Trophoblast cell (in vitro differentiated cells and primary cell): ENCODE data around the gene ZBTB20.

Experiments used
- DNase-seq, 2 donors: peaks; one replicate each; pipeline ENCODE4 v3.0.0-alpha.2; 2016
- H2AFZ ChIP-seq: 2 replicates; pipeline ENCODE4 v1.6.1; 2013; ENCODE audit warnings: low read length, moderate library complexity, mild to moderate bottlenecking; ENCODE audit not compliant: insufficient read depth, poor library complexity
- H2AK5ac ChIP-seq: 2 replicates; pipeline ENCODE4 v1.6.1; 2013; ENCODE audit warnings: mild to moderate bottlenecking, low read length
- H2BK120ac ChIP-seq: 2 replicates; pipeline ENCODE4 v1.6.1; 2013; ENCODE audit warnings: low read length, mild to moderate bottlenecking, moderate library complexity; ENCODE audit not compliant: insufficient read depth, poor library complexity
- H2BK12ac ChIP-seq: 2 replicates; pipeline ENCODE4 v1.6.1; 2013; ENCODE audit warnings: mild to moderate bottlenecking, low read length, moderate library complexity
- H2BK5ac ChIP-seq: 2 replicates; pipeline ENCODE4 v1.6.1; 2013; ENCODE audit warnings: low read length, low read depth, moderate library complexity, mild to moderate bottlenecking; ENCODE audit not compliant: poor library complexity
- H3K14ac ChIP-seq: 2 replicates; pipeline ENCODE4 v1.6.1; 2013; ENCODE audit warnings: mild to moderate bottlenecking, low read length
- H3K18ac ChIP-seq: 2 replicates; pipeline ENCODE4 v1.6.1; 2013; ENCODE audit warnings: mild to moderate bottlenecking, low read length
- H3K23ac ChIP-seq: 2 replicates; pipeline ENCODE4 v1.6.1; 2013; ENCODE audit warnings: low read length
- H3K27ac ChIP-seq: 2 replicates; pipeline ENCODE4 v1.5.1; 2013; ENCODE audit warnings: low read depth, mild to moderate bottlenecking, inconsistent platforms, low read length, moderate library complexity
- H3K27me3 ChIP-seq: 2 replicates; pipeline ENCODE4 v1.6.1; 2013; ENCODE audit warnings: inconsistent platforms, mild to moderate bottlenecking, low read length, moderate library complexity; ENCODE audit not compliant: insufficient read depth
- H3K36me3 ChIP-seq, 2 experiments: 1 replicate in 1 of 2; 2 replicates in 1 of 2; pipeline ENCODE4 v1.6.1; 2013; ENCODE audit warnings: low read length in 2 of 2, mild to moderate bottlenecking in 2 of 2, moderate library complexity in 1 of 2; ENCODE audit not compliant: insufficient read depth in 2 of 2, control insufficient read depth in 1 of 2
- H3K4ac ChIP-seq: 2 replicates; pipeline ENCODE4 v1.6.1; 2013; ENCODE audit warnings: low read depth, mild to moderate bottlenecking, low read length, moderate library complexity
- H3K4me1 ChIP-seq, 2 experiments: 1 replicate in 1 of 2; 2 replicates in 1 of 2; pipeline ENCODE4 v1.6.1; 2013; ENCODE audit warnings: low read length in 2 of 2, mild to moderate bottlenecking in 2 of 2, moderate library complexity in 1 of 2; ENCODE audit not compliant: insufficient read depth in 2 of 2, control insufficient read depth in 1 of 2
- H3K4me2 ChIP-seq: 2 replicates; pipeline ENCODE4 v1.6.1; 2013; ENCODE audit warnings: inconsistent platforms, mild to moderate bottlenecking, low read length, moderate library complexity
- H3K4me3 ChIP-seq: 2 replicates; pipeline ENCODE4 v1.5.1; 2013; ENCODE audit warnings: mild to moderate bottlenecking, low read depth, low read length, inconsistent platforms
- H3K79me1 ChIP-seq: one replicate; pipeline ENCODE4 v1.6.1; 2013; ENCODE audit warnings: low read length
- H3K79me2 ChIP-seq: 2 replicates; pipeline ENCODE4 v1.6.1; 2013; ENCODE audit warnings: low read length, mild to moderate bottlenecking; ENCODE audit not compliant: control insufficient read depth, insufficient read depth, poor library complexity
- H3K9ac ChIP-seq: 2 replicates; pipeline ENCODE4 v1.6.1; 2013; ENCODE audit warnings: mild to moderate bottlenecking, low read length
- H3K9me3 ChIP-seq: 2 replicates; pipeline ENCODE4 v1.6.1; 2013; ENCODE audit warnings: low read depth, mild to moderate bottlenecking, control low read depth, inconsistent platforms, low read length; ENCODE audit not compliant: insufficient read depth
- H4K12ac ChIP-seq: 2 replicates; pipeline ENCODE4 v1.6.1; 2013; ENCODE audit warnings: low read depth, mild to moderate bottlenecking, low read length, moderate library complexity
- H4K8ac ChIP-seq: 2 replicates; pipeline ENCODE4 v1.6.1; 2013; ENCODE audit warnings: low read depth, mild to moderate bottlenecking, low read length, moderate library complexity
- H4K91ac ChIP-seq: one replicate; pipeline ENCODE4 v1.6.1; 2013; ENCODE audit warnings: low read depth, mild to moderate bottlenecking, low read length, moderate library complexity
- WGBS: extraction: QIAGEN DNeasy Blood & Tissue Kit; methylation state at CpG from one replicate; pipeline ENCODE4 v1.1.7; 2013; ENCODE audit warnings: missing lambda C conversion rate; ENCODE audit not compliant: insufficient read length, insufficient coverage; ENCODE audit errors: extremely low coverage; 5-methylcytosine and 5-hydroxymethylcytosine counted together

ZBTB20 gene

GRCh38 chr3:114758831-114759699 is 388.0 kb downstream of the ZBTB20 start:
- Histone ChIP-seq H2BK5ac (no peak overlapping the region), H4K91ac (no peak overlapping the region), H3K14ac (no peak overlapping the region), H3K18ac (no peak overlapping the region), H3K27ac (no peak overlapping the region), H3K9me3 (no peaks in the 10 kb centered on the region), H3K36me3 (no peaks in the 10 kb centered on the region), H2BK120ac (no peak overlapping the region), H3K4me1 (no peaks in the 10 kb centered on the region), H3K79me2 (no peaks in the 10 kb centered on the region), H3K79me1 (no peaks in the 10 kb centered on the region), H4K8ac (no peak overlapping the region), H3K23ac (no peak overlapping the region), H3K4me2 (no peak overlapping the region), H2AK5ac (no peak overlapping the region), H3K27me3 (no peaks in the 10 kb centered on the region), H3K4ac (no peak overlapping the region), H2BK12ac (no peak overlapping the region), H2AFZ (no peak overlapping the region), H4K12ac (no peak overlapping the region), H3K4me3 (no peak overlapping the region), H3K9ac (no peak overlapping the region)
- no CpG with 5 or more reads among the region's 8 CpGs for WGBS
- DNase-seq, result no peak

DNA sequence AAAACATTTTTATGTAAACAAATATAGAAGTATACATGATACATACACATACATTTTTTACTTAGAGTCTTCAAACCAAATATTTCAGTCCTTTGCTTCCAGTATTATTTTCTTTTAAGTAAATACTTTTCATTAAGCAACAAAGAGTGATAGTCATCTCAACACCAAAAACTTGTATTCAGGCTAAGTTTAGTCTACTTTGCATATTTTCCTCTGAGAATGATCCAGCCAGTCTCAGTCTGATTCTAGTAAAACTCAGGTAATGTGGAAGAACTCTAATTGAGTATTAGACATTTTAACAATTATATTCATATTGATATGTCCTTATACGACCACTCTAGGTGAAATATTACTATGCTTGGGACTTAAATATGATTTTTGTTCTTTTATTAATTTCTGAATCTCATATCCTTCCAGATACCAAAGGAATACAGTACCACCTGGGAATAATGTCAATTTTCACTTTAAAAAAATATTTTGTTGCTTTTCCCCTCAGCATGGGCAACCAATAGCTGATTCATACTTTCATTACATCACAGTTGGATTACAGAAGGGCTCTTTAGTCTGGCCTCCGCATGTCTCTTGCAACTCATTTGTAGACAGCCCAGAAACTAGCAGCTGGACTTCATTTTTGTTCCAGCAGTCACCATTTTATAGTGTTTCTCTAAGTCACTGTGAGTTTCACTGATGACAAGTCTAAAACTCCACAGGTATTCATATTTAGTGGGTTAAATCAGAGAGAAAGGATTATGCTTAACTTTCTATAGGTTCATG is 390.4 kb downstream of the ZBTB20 start:
- Histone ChIP-seq H2AFZ (no peak overlapping the region), H2BK120ac (no peak overlapping the region), H3K4me3 (no peak overlapping the region), H2BK5ac (no peak overlapping the region), H3K4me1 (no peaks in the 10 kb centered on the region), H3K9me3 (no peaks in the 10 kb centered on the region), H2BK12ac (no peak overlapping the region), H2AK5ac (no peak overlapping the region), H3K14ac (no peak overlapping the region), H4K8ac (no peak overlapping the region), H3K4me2 (no peak overlapping the region), H4K91ac (no peak overlapping the region), H3K9ac (no peak overlapping the region), H4K12ac (no peak overlapping the region), H3K18ac (no peak overlapping the region), H3K79me1 (no peaks in the 10 kb centered on the region), H3K27me3 (no peaks in the 10 kb centered on the region), H3K27ac (no peak overlapping the region), H3K36me3 (no peaks in the 10 kb centered on the region), H3K79me2 (no peaks in the 10 kb centered on the region), H3K4ac (no peak overlapping the region), H3K23ac (no peak overlapping the region)
- no CpG with 5 or more reads among the region's 2 CpGs for WGBS
- DNase-seq, result peak; percentile 31 to 42

DNA sequence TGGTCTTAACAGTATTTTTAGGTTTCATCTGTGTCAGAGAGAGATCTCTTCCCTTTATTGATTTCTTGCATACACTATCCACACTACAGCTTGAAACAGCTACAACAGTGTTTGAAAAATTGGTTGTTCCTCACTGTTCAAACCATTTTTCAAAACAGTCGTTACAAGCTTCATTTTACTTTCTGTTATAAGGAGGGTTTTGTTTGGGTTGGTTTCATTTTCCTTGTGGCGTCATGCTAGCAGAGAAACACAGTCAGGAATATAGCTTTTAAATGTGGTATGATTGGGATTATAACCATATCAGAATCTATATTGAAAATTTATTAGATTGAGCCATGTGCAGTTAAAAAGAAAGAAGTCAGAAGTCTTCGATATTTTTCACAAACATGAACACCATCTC is 400.6 kb downstream of the ZBTB20 start:
- H3K27me3 ChIP-seq, result no peaks in the 10 kb centered on the region
- DNase-seq, result no peak
- H3K79me1 ChIP-seq, result no peaks in the 10 kb centered on the region
- no peak overlapping the region for H3K4ac ChIP-seq
- no peaks in the 10 kb centered on the region for H3K79me2 ChIP-seq
- no peaks in the 10 kb centered on the region for H3K36me3 ChIP-seq
- H3K4me2 ChIP-seq, result no peak overlapping the region
- no peak overlapping the region for H3K18ac ChIP-seq
- H3K4me3 ChIP-seq, result no peak overlapping the region
- no CpG with 5 or more reads among the region's 3 CpGs for WGBS
- H3K4me1 ChIP-seq, result no peaks in the 10 kb centered on the region
- H3K23ac ChIP-seq, result no peak overlapping the region
- no peak overlapping the region for H2BK12ac ChIP-seq
- H3K9ac ChIP-seq, result no peak overlapping the region
- no peak overlapping the region for H4K91ac ChIP-seq
- H2BK5ac ChIP-seq, result no peak overlapping the region
- no peak overlapping the region for H2BK120ac ChIP-seq
- H4K12ac ChIP-seq, result no peak overlapping the region
- H2AK5ac ChIP-seq, result no peak overlapping the region
- H3K9me3 ChIP-seq, result no peaks in the 10 kb centered on the region
- no peak overlapping the region for H3K14ac ChIP-seq
- no peak overlapping the region for H2AFZ ChIP-seq
- H3K27ac ChIP-seq, result no peak overlapping the region
- no peak overlapping the region for H4K8ac ChIP-seq

DNA sequence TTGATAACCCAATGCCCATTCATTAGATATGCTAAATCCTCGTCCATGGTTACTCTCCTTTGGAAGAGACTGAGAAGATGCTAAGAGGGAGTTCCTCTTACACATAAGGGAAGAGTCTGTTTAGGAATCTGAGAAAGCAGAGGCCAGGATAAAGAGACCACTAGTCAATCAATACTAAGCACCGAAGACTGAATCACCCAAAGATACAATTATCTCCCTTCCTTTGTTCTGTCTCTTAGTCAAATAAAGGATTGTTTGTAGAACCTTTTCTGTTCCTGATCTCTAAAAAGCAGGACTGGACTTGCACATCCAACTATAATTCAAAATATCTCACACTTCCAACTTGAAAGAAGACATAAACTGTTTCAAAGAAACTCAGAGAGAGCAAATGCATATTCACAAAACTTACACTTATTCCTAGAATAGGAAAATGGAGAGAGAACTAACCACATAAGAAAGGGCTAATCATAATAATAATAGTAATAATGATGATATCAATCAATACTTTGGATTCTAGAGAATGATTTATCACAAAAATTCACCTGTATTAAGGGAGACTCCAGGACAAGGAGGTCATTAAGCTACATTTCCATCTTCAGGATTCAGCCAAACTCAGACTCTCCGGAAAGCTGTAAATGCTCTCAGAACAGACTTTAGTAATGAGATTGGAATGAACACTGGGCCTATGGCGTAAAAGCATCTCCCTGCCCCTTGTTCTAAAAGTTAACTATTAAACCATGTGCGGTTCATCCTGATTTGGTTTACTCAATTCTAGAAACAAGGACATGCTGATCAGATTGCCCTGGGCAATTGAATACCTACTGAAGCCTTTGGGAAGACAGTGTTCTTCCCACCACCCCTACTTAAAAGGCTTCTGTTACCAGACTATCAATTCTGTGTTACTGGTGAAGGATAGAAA is 401.5 kb downstream of the ZBTB20 start:
- no peak overlapping the region for H4K8ac ChIP-seq
- H2BK5ac ChIP-seq, result no peak overlapping the region
- H3K23ac ChIP-seq, result no peak overlapping the region
- H3K9ac ChIP-seq, result no peak overlapping the region
- H3K9me3 ChIP-seq, result no peaks in the 10 kb centered on the region
- H3K4me2 ChIP-seq, result no peak overlapping the region
- H3K27ac ChIP-seq, result no peak overlapping the region
- peak in 1 of 2 donors; percentile 10 for DNase-seq
- no peak overlapping the region for H2BK120ac ChIP-seq
- H3K4me3 ChIP-seq, result no peak overlapping the region
- H3K79me2 ChIP-seq, result no peaks in the 10 kb centered on the region
- H4K12ac ChIP-seq, result no peak overlapping the region
- no peaks in the 10 kb centered on the region for H3K79me1 ChIP-seq
- H2BK12ac ChIP-seq, result no peak overlapping the region
- no peak overlapping the region for H2AK5ac ChIP-seq
- no CpG with 5 or more reads among the region's 5 CpGs for WGBS
- no peak overlapping the region for H2AFZ ChIP-seq
- H3K14ac ChIP-seq, result no peak overlapping the region
- H3K36me3 ChIP-seq, result no peaks in the 10 kb centered on the region
- no peak overlapping the region for H4K91ac ChIP-seq
- H3K27me3 ChIP-seq, result no peaks in the 10 kb centered on the region
- no peaks in the 10 kb centered on the region for H3K4me1 ChIP-seq
- H3K4ac ChIP-seq, result no peak overlapping the region
- H3K18ac ChIP-seq, result no peak overlapping the region
